Ammon's horn (tissue), 1 donor: ENCODE results near the gene SDHAF1.
"Not testable (repeated sequence)": the region's sequence is repeated elsewhere in the genome, so short reads cannot be mapped to it uniquely, and the experiment has no call there.

ENCODE experiments used
- DNase-seq: peaks from one replicate; pipeline ENCODE4 v3.0.0-alpha.2; 2016; ENCODE audit warnings: low spot score

The SDHAF1 gene

GRCh38 chr19:36014012-36014924 lies 19.3 kb downstream of the SDHAF1 start, which contains the start of gene ALKBH6:
Gene ALKBH6 (minus strand): TSS chr19:36014213. CDS start chr19:36013397, 816 bp downstream.
- DNase-seq: peak; percentile 99

GRCh38 chr19:36019061-36019670 lies 24.2 kb downstream of the SDHAF1 start:
- no peak for DNase-seq

GRCh38 chr19:36023432-36023831 lies 28.4 kb downstream of the SDHAF1 start:
- no peak for DNase-seq

- DNase-seq: no peak
These were observed 30.6 kb downstream of the SDHAF1 start for GRCh38 chr19:36025541-36025940.

- no peak for DNase-seq
These were observed 31.3 kb downstream of the SDHAF1 start for GRCh38 chr19:36026091-36026876.

- DNase-seq: no peak
These were observed 32.7 kb downstream of the SDHAF1 start for GRCh38 chr19:36027696-36028095.

- peak; percentile 25 for DNase-seq
These were observed 33.5 kb downstream of the SDHAF1 start for GRCh38 chr19:36028313-36029041.

GRCh38 chr19:36030264-36031148 lies 35.5 kb downstream of the SDHAF1 start:
- peak; percentile 40 for DNase-seq

GRCh38 chr19:36031308-36031707 lies 36.3 kb downstream of the SDHAF1 start:
- no peak for DNase-seq

- DNase-seq: peak; percentile 91
These were observed 37.5 kb downstream of the SDHAF1 start, which contains the start of gene CLIP3 for GRCh38 chr19:36032251-36033104. Gene CLIP3 (minus strand): TSS chr19:36032873. CDS start chr19:36032357, 516 bp downstream.

- no peak for DNase-seq
These were observed 45.5 kb downstream of the SDHAF1 start for GRCh38 chr19:36040495-36040894.

GRCh38 chr19:36041092-36041491 lies 46.1 kb downstream of the SDHAF1 start:
- not testable (repeated sequence) for DNase-seq

- no peak for DNase-seq
These were observed 46.8 kb downstream of the SDHAF1 start for GRCh38 chr19:36041831-36042230.

GRCh38 chr19:36043952-36044351 lies 49.0 kb downstream of the SDHAF1 start:
- DNase-seq: peak; percentile 44
